GM12865 (cell line): Measurements from ENCODE around the gene AGFG1.

ENCODE experiments used
- DNase-seq: peaks from one replicate; pipeline ENCODE4 v3.0.0; 2010; ENCODE audit warnings: low read depth
- H3K4me3 ChIP-seq: 2 replicates; pipeline ENCODE4 v1.5.1; 2011; ENCODE audit warnings: mild to moderate bottlenecking, low read depth, low read length, control low read depth
- TF ChIP-seq, protein P1 (sequence below): IDR thresholded peaks from 2 replicates; pipeline ENCODE4 v1.5.1; 2011; ENCODE audit warnings: low read length, control low read depth, low read depth, inconsistent platforms; ENCODE audit not compliant: insufficient read depth; ENCODE audit errors: missing control alignments

Gene AGFG1

DNA sequence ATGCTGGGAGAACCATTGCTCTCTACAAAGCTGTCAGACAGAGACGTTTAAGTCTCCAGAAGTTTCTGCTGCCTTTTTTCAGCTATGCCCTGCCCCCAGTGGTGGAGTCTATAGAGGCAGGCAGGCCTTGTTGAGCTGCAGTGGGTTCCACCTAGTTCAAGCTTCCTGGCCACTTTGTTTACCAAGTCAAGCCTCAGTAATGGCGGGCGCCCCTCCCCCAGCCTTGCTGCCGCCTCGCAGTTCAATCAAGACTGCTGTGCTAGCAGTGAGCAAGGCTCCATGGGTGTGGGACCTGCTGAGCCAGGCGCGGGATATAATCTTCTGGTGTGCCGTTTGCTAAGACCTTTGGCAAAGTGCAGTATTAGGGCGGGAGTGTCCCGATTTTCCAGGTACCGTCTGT, 74.0 kb downstream of the AGFG1 start:
- TF ChIP-seq, protein P1, sequence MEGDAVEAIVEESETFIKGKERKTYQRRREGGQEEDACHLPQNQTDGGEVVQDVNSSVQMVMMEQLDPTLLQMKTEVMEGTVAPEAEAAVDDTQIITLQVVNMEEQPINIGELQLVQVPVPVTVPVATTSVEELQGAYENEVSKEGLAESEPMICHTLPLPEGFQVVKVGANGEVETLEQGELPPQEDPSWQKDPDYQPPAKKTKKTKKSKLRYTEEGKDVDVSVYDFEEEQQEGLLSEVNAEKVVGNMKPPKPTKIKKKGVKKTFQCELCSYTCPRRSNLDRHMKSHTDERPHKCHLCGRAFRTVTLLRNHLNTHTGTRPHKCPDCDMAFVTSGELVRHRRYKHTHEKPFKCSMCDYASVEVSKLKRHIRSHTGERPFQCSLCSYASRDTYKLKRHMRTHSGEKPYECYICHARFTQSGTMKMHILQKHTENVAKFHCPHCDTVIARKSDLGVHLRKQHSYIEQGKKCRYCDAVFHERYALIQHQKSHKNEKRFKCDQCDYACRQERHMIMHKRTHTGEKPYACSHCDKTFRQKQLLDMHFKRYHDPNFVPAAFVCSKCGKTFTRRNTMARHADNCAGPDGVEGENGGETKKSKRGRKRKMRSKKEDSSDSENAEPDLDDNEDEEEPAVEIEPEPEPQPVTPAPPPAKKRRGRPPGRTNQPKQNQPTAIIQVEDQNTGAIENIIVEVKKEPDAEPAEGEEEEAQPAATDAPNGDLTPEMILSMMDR, result peak; percentile 42
- no peak overlapping the region for H3K4me3 ChIP-seq
- DNase-seq, result peak; percentile 31

DNA sequence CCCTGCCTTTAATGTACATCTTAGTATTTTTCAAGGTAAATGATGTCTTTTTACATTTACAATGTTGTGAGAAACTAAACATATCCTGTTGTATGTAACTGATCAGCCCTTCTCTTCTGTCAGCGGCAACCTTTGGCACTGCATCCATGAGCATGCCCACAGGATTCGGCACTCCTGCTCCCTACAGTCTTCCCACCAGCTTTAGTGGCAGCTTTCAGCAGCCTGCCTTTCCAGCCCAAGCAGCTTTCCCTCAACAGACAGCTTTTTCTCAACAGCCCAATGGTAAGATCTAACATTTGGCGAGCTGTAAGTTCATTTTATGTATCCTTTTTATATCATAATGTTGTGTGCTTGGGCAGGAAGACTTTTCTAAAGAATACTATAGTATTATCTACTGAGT, 79.9 kb downstream of the AGFG1 start:
- H3K4me3 ChIP-seq, result no peak overlapping the region
- TF ChIP-seq, protein P1, result no peak
- DNase-seq, result no peak

DNA sequence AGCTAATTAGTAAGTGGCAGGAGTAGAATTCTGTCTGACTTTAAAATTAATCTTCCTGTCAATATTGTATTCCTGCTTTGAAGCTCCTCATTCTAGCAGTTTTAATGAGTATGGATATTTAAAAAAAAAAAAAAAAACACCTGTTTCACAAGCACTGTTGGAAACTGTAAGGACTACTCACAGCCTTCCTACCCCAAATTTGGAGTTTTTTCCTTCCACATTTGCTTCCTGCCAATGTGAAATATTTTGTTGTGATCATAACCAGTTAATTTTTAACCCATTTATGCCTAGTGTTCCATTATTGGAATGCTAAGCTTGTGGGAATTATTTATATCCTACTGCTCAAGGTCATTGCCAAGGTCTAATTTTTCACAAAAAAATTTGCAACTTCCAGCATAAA, 90.6 kb downstream of the AGFG1 start:
- no peak overlapping the region for H3K4me3 ChIP-seq
- TF ChIP-seq, protein P1, result no peak
- DNase-seq, result no peak

DNA sequence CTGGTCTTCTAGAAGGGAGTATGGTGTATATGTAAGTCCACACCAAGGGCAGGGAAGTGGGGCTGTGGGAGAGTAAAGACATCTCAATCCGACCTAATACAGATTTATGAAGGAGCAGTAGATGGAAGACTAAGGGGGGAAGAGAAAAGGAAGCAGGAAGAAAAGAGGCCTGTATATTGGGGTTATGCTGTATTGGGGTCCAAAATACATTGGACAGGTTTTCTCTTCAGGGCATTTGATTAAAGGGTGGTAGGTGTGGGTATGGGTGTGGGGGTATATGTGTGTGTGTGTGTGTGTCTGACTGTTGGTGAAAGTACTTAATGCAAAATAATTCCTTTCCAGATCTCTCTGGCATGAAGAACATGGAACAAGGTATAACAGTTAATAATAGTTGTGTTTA, 93.1 kb downstream of the AGFG1 start:
- TF ChIP-seq, protein P1, result no peak

DNA sequence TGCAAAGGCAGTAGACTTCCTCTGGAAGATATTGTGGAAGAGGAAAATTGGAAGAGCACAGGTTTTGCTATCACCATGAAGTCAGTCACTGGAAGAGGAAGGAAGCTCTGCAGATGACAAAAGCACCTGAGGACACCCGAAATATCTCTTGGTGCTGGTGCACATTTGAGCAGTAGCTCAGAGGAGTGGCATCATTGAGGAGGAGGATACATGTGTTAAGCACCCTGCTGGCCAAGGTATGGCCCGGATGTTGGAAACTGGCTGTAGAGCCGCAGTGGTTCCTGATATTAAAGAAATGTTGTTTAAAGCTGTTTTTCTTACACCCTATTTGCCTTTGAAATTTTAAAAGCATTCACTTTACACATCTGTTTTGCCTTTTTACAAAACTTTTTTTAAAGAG, 94.1 kb downstream of the AGFG1 start:
- no peak overlapping the region for H3K4me3 ChIP-seq
- DNase-seq, result no peak
- TF ChIP-seq, protein P1, result no peak

More for the DNA sequence above, 93.1 kb downstream of the AGFG1 start:
- no peak overlapping the region for H3K4me3 ChIP-seq
- DNase-seq, result no peak

DNA sequence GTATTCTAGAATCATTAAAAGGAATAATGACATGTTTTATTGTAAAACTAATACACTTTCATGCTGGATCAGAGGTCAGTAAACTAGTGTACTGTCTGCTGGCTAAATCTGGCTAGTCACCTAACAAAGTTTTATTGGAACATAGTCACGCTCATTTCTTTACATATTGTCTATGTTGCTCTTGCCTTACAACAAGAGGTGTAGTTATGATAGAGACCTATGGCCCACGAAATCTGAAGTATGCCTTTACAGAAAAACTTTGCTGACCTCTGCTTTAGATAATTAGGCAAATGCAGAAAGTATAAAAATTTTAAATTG, 96.9 kb downstream of the AGFG1 start:
- TF ChIP-seq, protein P1, result no peak
- no peak for DNase-seq
- H3K4me3 ChIP-seq, result no peak overlapping the region

DNA sequence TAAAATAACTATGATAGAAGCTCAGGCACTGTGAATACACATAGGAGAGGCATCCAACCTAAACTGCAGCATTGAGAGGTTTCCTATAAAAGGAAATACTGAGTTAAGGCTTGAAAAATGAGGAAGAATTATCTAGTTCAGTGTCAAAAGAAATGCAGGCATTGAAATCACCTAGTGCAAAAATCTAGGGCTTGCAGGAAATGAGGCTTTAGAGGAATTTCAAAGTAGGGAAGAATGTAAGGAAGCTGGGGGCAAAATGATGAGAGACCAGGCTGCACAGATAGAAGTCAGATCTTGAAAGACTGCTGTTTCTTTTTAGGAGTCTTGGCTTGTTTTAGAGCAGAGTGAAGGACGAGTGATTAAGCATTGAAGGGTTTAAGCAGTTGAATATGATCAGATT, 98.7 kb downstream of the AGFG1 start:
- no peak overlapping the region for H3K4me3 ChIP-seq
- TF ChIP-seq, protein P1, result no peak
- no peak for DNase-seq
